Tibial nerve (tissue), 4 donors: ENCODE results near the gene IFI30.

Source experiments
- CTCF ChIP-seq, 5 experiments: fragments of 200-600 bp in 3 of 5; fragments of 450-650 bp in 2 of 5; sonication (generic) in 3 of 5; IDR thresholded peaks; one replicate each; pipeline ENCODE4 v1.5.1; 2016 to 2019; ENCODE audit warnings: antibody characterized with exemption in 5 of 5, mild to moderate bottlenecking in 3 of 5, moderate library complexity in 2 of 5
- EP300 ChIP-seq, 2 donors: sonication (generic); formaldehyde crosslinking; IDR thresholded peaks; one replicate each; pipeline ENCODE4 v1.6.1; 2017; ENCODE audit warnings: antibody characterized with exemption in 2 of 2, mild to moderate bottlenecking in 1 of 2
- POLR2A ChIP-seq, 2 donors: fragments of 450-650 bp; IDR thresholded peaks; one replicate each; pipeline ENCODE4 v1.6.1; 2017; ENCODE audit warnings: antibody characterized with exemption in 2 of 2, mild to moderate bottlenecking in 2 of 2, moderate library complexity in 2 of 2

- TF ChIP-seq POLR2A (IDR thresholded peaks at IDR 0.05) (no peak), CTCF (IDR thresholded peaks at IDR 0.05) (no peak), EP300 (IDR thresholded peaks at IDR 0.05) (no peak)
Measured at GRCh38 chr19:18218159-18218558, 44.5 kb downstream of the IFI30 start.
